HL-60 (cell line): ENCODE measurements around the gene MEIS1.

Source experiments
- GABPA ChIP-seq: IDR thresholded peaks from 2 replicates; pipeline ENCODE4 v1.6.1; 2012; ENCODE audit warnings: low read depth
- POLR2AphosphoS5 ChIP-seq: IDR thresholded peaks from 2 replicates; pipeline ENCODE4 v1.6.1; 2012; ENCODE audit warnings: low read depth
- TF ChIP-seq, protein P1 (sequence below): IDR thresholded peaks from one replicate; pipeline ENCODE4 v1.5.1; 2011; ENCODE audit warnings: low read length, control low read depth, inconsistent platforms; ENCODE audit not compliant: insufficient read depth
- TF ChIP-seq, protein P2 (sequence below): IDR thresholded peaks from 2 replicates; pipeline ENCODE4 v1.6.1; 2012; ENCODE audit warnings: low read depth; ENCODE audit not compliant: insufficient replicate concordance

DNA sequence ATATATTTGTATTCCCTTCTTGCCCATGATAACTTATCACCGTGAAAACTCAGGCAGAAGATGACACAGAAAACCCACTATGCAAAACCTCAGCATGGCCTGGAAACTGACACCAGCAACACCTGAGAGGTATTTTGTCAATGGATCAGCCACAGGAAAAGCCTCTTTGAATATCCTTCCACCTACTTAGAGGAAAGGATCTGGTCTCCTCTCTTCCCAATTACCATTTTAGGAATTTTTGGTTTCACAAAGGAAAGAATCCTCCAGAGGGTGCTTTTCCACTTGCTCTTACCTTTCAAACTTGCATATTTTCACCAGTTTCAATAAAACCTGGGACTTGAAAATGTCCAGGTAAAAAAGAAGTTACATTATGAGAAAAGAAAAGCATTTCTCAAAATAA is 20.0 kb upstream of the MEIS1 start:
- TF ChIP-seq, protein P1, sequence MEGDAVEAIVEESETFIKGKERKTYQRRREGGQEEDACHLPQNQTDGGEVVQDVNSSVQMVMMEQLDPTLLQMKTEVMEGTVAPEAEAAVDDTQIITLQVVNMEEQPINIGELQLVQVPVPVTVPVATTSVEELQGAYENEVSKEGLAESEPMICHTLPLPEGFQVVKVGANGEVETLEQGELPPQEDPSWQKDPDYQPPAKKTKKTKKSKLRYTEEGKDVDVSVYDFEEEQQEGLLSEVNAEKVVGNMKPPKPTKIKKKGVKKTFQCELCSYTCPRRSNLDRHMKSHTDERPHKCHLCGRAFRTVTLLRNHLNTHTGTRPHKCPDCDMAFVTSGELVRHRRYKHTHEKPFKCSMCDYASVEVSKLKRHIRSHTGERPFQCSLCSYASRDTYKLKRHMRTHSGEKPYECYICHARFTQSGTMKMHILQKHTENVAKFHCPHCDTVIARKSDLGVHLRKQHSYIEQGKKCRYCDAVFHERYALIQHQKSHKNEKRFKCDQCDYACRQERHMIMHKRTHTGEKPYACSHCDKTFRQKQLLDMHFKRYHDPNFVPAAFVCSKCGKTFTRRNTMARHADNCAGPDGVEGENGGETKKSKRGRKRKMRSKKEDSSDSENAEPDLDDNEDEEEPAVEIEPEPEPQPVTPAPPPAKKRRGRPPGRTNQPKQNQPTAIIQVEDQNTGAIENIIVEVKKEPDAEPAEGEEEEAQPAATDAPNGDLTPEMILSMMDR, result no peak
- TF ChIP-seq POLR2AphosphoS5 (no peak), GABPA (no peak)
- TF ChIP-seq, protein P2, sequence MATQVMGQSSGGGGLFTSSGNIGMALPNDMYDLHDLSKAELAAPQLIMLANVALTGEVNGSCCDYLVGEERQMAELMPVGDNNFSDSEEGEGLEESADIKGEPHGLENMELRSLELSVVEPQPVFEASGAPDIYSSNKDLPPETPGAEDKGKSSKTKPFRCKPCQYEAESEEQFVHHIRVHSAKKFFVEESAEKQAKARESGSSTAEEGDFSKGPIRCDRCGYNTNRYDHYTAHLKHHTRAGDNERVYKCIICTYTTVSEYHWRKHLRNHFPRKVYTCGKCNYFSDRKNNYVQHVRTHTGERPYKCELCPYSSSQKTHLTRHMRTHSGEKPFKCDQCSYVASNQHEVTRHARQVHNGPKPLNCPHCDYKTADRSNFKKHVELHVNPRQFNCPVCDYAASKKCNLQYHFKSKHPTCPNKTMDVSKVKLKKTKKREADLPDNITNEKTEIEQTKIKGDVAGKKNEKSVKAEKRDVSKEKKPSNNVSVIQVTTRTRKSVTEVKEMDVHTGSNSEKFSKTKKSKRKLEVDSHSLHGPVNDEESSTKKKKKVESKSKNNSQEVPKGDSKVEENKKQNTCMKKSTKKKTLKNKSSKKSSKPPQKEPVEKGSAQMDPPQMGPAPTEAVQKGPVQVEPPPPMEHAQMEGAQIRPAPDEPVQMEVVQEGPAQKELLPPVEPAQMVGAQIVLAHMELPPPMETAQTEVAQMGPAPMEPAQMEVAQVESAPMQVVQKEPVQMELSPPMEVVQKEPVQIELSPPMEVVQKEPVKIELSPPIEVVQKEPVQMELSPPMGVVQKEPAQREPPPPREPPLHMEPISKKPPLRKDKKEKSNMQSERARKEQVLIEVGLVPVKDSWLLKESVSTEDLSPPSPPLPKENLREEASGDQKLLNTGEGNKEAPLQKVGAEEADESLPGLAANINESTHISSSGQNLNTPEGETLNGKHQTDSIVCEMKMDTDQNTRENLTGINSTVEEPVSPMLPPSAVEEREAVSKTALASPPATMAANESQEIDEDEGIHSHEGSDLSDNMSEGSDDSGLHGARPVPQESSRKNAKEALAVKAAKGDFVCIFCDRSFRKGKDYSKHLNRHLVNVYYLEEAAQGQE, result no peak
